HG02763 (cell line): ENCODE data around the gene PKNOX1.
"Not testable (repeated sequence)": the region's sequence is repeated elsewhere in the genome, so short reads cannot be mapped to it uniquely, and the experiment has no call there.

Experiments
- ATAC-seq: cut with Tn5 transposase; IDR thresholded peaks from one replicate; pipeline ENCODE4 v1.9.1; 2021; ENCODE audit warnings: mild to moderate bottlenecking, moderate library complexity; ENCODE audit not compliant: unreplicated experiment

Gene PKNOX1

DNA sequence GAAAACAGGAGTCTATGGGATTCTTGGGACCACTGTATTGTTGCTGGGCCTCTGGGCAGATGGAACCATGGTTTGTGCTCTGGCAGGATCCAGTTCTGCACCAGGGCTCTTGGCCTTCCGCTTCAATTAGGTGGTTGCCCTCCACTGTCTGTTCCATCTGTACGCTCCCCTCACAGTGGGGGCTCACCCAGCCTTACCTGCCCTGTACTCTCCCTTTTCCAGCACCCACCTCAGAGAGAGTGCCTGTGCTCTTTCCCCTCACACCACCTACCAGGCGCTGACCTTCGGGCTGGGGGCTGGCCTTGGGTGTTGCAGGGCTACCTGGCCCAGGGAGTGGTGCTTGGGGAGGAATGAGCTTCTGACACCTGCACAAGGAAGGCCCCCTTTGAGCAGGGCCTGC, 7.5 kb downstream of the PKNOX1 start:
- ATAC-seq = no peak

GRCh38 chr21:42983103-42983502, 8.7 kb downstream of the PKNOX1 start:
- ATAC-seq = no peak

- ATAC-seq = no peak
Observed at GRCh38 chr21:42983869-42984268, 9.5 kb downstream of the PKNOX1 start.

GRCh38 chr21:42986125-42986783, 11.9 kb downstream of the PKNOX1 start:
- ATAC-seq = no peak

- no peak for ATAC-seq
Observed at GRCh38 chr21:42988236-42988965, 14.0 kb downstream of the PKNOX1 start.

- ATAC-seq = not testable (repeated sequence)
Observed at GRCh38 chr21:42989370-42989769, 15.0 kb downstream of the PKNOX1 start.

DNA sequence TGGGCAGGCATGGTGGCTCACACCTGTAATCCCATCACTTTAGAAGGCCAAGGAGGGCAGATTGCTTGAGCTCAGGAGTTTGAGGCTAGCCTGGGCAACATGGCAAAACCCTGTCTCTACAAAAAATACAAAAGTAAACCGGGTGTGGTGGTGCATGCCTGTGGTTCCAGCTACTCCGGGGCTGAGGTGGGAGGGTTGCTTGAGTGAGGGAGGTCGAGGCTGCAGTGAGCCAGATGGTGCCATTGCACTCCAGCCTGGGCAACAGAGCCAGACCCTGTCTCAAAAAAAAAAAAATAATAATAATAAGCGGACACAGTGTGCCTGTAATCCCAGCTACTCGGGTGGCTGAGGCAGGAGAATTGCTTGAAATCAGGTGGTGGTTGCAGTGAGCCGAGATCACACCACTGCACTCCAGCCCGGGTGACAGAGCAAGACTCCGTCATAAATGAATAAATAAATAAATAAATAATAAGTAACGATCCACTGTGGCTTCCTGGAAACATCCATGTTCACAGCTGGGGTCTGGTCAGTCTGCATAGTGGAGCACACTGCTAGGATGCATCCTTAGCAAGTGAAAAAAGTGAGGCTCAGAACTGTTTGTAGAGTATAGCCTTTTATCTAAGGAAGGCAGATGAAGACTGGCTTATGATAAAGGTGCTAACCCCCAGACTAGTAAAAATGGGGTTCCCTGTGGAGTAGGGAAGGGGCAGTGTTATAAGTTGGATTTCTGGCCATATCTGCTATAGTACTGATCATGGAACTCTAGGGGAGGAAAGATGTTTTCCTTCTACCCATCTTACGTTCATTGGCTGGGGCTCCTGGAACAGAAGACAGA, 15.7 kb downstream of the PKNOX1 start:
- no peak for ATAC-seq

DNA sequence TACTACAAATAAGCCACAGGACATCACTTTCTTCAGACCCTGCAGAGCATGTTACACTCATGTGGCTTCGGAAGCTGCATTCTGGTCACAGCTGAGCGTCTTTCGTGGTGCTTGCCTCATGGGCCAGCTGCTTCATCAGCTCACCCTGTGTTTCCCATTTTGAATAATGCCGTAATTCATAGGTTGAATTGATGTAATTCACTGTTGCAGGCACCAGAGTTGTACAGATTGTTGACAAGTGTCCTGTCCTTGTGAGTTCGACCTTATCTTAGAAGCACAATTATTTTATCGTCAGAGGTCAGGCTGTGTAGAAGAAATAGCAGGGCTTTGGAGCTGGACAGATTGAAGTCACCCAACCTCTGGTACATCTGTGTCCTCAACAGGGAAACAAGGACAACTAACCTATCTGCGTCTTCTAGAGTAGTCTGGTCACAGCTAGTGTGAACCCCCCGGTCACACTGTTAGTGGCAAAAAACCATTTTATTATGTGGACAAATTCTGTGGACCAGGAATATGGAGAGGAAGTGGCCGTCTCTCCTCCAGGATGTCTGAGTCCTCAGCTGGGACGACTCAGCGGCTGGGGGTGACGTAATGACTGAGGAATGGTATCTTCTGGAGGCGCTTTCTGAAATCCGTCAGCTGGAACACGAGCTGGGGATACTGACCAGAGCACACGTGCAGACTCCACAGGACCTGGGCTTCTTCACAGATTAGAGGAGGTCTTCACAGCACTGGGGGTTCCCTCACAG, 17.8 kb downstream of the PKNOX1 start:
- no peak for ATAC-seq

DNA sequence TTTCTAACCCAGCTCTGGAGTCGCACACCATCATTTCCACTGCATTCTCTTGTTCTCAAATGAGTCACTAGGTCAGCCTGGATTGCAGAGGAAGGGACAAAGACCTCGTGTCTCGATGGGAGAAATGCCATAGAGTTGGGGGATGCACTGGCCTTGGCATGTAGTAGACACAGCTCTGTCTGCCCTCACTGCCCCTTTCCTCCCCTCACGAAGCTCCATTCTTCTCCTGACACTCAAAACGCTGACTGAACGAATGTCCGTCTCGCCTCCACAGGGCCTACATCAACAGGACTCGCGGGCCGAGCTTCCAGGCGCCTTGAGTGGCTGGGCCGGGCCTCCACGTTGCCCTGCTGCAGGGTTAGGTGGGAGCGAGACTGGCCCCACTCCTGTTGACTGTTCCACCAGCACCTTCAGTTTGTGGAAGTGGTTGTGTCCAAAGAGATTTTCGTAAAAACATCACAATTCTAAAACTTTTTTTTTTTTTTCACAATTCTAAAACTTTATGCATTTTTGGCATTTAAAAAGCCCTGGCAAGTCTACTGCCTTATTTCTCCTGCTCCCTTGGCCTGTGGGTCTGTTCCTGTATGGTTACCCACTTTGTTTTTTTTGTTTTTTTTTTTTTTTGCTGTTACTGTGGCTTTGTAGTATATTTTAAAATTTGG, 18.8 kb downstream of the PKNOX1 start:
- ATAC-seq = no peak

GRCh38 chr21:42997053-42997452, 22.7 kb downstream of the PKNOX1 start:
- no peak for ATAC-seq

GRCh38 chr21:42997983-42998382, 23.6 kb downstream of the PKNOX1 start:
- not testable (repeated sequence) for ATAC-seq

- ATAC-seq = not testable (repeated sequence)
Observed at GRCh38 chr21:42999152-42999551, 24.8 kb downstream of the PKNOX1 start.

- ATAC-seq = not testable (repeated sequence)
Observed at GRCh38 chr21:43000041-43000440, 25.7 kb downstream of the PKNOX1 start.

DNA sequence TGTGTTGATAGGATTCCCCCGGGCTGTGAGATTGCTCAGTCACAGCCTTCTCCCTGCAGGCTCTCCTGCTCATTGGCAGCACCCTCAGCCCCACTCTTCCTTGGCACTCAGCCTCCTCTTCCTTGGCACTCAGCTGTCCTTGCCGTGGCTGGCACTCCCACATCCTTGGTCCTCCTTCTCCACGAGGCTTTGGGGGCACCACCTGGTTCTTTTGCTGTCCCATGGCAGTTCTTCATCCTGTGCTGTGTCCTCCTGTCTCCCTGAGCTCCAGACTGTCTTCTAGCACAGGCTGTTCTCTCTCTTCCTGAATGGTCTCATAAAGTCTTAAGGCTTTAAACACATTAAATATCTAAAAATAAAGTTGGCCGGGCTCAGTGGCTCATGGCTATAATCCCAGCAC, 27.0 kb downstream of the PKNOX1 start:
- no peak for ATAC-seq

- no peak for ATAC-seq
Observed at GRCh38 chr21:43004926-43005325, 30.6 kb downstream of the PKNOX1 start.

DNA sequence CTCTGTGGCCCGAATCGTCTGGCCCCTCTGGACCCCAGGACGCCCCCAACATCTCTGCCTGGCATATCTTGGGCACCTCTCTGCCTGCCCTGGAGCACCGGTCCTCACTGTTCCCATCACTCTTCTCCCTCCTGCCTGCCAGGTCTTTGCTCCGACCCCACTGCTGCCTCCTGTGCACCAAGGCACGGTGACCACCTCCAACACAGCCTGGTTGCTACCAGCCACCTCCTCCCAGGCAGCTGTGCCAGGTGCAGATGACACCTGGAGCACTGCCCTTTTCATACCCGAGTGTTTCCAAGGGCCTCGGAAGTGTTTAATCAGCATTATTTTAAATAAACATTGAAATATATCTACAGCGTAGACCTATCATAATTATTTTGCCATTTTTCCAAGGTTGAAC, 31.3 kb downstream of the PKNOX1 start:
- ATAC-seq = no peak

- not testable (repeated sequence) for ATAC-seq
Observed at GRCh38 chr21:43006051-43006873, 31.9 kb downstream of the PKNOX1 start.

DNA sequence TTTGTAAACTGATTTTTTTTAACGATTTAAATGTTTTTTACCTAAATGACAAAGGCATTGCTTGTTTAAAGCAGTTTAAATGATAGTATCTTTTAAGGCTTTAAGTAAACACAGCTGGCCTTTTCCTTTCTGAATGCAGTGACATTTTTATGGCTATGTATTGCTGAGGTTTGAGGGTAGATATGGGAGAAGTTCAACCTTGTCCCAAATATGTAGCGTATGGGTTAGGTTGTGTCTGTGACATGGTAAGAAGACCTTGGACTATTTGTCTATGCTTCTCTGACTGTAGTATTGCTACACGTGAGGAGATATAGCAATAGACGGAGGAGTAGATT, 32.5 kb downstream of the PKNOX1 start:
- ATAC-seq = no peak

DNA sequence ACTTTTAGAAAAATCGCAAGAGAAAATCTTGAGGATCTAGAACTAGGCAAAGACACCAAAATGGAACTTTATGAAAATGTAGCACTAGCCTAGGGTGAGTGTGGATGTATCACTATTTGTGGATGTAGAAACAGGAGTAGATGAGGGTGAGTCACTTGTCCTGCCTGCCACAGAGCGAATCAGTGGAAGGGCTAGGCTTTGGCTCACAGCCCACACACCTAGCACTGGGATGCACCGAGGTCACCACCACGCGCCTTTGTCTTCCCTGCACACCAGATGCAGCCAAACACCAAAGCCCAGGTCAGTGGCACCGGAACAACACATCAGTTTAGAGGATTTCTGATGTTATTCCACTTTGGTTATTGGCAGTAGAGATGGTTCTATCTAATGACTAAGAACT, 38.2 kb downstream of the PKNOX1 start:
- no peak for ATAC-seq
